HG02610 (cell line): ENCODE measurements around the gene FCSK.
"Not testable (repeated sequence)": the region's sequence is repeated elsewhere in the genome, so short reads cannot be mapped to it uniquely, and the experiment has no call there.

Experiments used
- ATAC-seq: cut with Tn5 transposase; IDR thresholded peaks from one replicate; pipeline ENCODE4 v1.9.1; 2021; ENCODE audit warnings: mild to moderate bottlenecking, moderate library complexity; ENCODE audit not compliant: unreplicated experiment

FCSK gene

DNA sequence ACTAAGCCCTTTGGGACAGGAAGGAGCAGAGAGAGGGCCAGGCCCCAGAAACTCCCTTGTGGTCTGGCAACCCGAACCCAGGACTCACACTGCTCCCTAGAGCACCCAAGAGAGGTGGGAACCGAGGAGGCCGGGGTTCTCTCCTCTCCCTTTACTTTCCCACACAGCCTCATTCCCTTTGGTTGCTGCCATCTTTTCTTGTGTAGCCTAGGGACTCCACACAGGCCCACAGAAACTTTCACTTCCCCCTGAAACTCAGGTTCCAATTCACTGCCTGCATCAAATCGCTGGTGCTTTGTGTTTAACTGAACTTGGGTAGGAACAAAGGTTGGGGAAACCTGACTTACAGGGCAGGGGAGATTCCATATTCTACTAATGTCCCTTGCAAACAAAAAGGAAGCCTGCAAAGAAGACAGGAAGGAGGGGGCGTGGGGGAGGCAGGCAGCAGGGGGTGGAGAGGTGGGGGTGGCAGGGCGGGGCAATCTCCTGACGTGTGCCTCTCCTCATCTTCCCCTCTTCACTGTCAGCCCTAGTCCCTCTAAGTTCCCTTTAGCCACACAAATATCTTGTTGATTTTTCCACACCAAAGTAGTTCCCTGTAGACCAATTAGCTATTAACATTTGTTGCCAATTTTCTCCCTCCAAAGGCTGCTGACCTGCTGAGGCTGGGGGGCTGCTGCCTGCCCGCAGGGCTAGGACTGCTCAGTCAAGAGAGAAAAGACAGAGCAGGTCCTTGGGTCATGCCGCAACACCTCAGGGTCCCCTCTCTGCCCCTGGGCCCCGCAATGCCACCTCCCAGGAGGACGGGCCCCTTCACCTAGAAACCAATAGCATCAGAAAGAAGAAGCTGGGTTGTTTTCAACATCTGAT is 23.5 kb upstream of the FCSK start:
- ATAC-seq = peak; percentile 57

DNA sequence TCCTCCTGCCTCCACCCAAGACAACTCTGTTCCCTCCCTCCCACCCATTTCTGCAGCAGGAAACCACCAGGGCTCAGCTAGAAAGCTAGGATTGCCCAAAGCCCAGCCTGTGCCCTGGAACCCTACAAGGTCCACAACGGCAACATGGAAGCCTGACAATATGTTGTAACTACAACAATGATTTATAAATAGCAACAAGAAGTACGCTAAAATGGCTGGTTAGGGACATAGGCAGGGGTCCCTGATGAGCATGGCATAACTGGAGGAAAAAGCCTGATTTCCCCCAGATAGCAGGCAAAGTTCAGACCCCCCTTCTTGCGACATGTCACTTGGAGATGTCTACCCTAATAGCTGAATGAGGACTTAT is 22.1 kb upstream of the FCSK start:
- ATAC-seq = no peak

DNA sequence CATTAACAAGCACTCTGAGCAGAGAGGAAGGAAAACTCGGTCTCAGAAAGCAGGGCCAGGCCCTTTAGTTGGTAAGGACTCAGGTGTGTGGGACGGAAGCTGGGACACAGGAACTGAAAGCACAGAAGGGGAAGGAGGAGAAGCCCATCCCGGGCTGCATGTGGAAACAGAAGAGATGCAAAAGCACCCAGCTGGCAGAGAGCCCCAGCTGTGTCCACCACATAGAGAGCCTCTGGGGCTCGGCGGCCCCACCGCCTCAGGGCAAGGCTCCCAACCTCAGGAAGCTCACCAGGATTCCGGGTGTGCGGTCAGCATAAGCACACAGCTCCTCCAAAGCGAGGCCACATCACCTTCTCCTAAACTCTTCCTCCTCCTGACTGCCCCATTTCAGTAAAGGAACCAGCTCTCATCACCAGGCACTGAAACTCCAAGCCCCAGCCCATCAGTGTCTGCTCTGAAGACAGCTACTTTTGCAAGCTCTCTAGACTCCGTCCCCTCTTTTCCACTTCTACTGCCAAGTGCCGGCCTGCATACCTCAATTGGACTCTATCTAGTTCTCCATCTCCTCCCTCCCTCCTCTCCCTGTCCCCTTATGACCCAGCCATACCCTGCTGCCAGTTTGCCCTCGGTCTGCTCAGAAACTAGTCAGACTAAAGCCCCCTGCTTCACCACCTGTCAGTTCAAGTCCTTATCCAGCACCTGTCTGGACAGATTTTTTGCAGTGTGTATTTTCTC is 21.5 kb upstream of the FCSK start:
- ATAC-seq = no peak

DNA sequence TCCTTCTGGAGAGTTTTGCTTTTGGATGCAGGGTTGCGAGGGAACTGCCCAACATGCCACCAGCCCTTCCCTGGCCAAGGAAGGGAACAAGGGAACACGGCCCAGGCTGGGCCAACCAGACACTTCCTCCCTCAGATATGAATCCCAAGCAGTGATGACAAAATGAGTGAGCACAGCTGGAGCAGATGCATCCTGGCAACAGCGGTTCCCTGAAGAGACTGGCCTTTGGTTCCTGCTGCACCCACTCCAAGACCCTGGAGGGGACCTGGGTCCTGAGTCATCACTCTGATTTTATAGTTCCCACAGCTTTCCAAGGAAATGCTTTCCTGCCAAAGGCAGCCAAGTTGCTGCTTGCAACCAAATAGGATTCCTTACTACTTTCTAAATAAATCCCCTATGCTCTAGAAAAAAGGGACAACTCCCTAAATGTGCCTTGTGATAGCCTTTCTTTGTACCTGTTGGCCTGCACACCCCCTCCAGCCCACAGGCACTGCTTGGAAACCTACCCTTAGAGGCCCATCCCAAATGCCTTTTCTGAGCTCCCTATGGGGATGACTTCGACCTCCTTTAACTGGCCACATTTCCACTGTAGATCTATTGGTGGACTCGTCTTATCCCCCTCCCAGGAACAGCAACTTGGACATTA is 20.8 kb upstream of the FCSK start:
- ATAC-seq = no peak

DNA sequence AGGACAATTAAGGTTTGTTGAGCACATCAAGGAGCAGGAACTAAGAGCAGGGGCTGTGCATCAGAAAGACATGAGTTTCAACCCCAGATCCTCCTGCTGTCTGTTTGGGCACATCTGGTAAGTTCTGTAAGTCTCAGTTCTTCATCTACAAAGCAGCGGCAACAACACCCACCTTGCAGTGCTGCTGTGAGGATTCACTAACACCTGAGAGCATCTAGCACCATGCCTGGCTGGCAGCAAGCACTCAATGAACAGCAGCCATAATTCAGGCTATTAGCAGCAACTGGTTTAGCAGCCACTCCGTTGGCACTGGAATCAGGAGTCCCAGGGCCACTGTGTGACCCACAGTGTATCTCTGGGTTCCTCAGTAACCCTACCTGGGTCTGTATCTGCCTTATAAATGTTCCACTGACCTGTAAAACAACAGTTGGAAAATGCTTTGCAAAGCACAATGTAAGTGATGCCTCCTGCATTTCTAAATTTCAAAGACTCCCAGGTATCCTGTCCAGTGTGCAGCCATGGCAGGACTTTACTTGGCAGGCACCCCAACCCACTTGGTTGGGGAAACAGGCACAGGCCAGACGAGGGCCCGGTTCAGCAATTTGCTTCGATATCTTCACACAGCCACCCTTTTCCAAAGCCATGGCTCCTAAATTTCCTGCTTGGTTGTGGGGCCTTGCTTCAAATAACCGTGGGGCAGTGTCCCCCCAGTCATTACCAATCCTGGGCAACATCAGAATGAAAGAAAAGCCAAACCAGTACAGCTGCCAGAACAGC is 19.7 kb upstream of the FCSK start:
- no peak for ATAC-seq

DNA sequence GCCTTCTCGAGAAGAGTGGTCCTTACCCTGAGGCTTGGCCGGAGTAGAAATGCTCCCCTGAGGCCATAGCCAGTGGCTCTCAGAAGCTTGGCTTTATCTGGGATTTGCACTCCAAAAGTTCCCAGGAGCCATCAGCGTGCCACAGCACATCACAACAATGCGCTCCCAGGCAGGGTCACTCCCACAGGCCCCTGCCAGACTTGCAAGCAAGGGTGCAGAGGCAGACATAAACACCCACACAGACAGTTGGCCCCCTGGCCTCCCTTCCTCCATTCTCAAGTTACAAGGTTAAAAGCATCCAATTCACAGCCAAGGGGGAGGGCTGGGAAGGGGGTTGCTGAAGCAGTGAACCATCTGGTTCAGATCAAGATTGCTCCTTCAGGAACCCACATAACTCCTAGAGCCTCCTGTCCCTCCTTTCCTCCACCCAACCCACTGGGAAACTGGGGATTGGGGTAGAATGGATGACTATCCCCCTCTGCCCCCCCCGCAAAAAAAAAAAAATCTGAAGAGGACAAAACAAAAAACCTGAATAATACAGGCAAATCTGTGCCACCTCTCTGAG is 17.3 kb upstream of the FCSK start:
- no peak for ATAC-seq

DNA sequence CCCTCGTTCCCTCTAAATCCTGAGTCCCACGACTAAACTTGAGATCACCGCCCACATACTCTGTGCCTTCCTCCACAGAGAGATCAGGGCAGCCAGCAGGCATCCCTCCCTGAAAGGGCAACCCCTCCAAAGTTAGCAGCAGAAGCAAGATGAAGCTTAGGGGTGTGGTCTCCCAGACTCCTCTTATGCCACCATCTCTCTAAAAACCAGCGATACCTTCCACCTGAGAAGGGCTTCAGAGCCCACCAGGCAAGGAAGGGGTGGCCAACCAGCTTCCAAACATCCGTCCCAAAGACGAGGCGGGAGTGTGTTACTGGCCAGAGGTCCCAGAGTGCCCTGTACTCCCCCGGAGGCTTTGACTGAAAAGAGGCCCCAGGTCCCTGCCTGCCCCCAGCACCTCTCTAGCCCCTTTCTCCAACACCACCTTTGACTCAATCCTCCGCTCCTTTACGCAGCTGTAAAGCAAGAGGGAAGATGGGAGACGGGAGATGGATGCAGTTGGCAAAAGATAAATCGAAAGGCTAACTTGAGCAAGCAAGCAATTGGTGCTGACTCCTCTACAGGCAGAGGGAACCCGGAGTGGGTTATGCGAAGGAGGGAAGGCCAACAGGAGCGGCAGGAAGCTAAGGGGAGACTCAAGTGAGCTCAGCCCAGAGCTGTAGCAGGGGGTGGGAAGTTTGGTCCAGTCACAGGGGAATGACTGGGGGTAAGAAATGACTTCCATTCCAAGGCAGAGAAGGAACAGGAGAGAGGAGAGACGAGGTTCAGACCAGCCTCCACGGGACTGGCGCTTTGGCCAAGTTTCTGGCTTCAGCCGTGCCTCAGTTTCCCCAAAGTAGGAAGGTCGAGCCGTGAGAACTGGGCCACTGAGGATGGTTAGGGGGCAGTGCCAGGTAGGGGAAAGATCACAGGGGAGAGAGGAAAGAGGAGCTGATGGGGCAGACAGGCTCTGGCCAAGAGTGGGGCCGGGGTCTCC is 16.5 kb upstream of the FCSK start:
- no peak for ATAC-seq

DNA sequence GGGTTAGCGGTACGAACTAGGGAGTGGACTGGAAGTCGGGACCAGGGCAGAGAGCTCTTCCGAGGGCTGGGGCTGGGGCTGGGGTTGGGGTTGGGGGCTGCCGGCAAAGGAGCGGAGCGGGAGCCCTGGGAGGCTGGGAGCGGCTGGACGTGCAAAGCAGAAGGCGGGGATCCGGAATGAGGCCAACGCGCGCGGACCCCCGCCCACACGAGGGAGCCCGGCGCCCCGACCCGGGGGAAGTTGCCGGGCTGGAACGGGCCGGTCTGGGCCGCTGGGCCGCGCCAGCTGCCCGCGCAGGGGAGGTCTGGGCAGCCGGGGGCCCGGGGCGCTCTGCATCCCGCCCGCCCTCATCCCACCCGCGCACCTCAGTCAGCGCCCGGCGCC is 15.8 kb upstream of the FCSK start:
- no peak for ATAC-seq

DNA sequence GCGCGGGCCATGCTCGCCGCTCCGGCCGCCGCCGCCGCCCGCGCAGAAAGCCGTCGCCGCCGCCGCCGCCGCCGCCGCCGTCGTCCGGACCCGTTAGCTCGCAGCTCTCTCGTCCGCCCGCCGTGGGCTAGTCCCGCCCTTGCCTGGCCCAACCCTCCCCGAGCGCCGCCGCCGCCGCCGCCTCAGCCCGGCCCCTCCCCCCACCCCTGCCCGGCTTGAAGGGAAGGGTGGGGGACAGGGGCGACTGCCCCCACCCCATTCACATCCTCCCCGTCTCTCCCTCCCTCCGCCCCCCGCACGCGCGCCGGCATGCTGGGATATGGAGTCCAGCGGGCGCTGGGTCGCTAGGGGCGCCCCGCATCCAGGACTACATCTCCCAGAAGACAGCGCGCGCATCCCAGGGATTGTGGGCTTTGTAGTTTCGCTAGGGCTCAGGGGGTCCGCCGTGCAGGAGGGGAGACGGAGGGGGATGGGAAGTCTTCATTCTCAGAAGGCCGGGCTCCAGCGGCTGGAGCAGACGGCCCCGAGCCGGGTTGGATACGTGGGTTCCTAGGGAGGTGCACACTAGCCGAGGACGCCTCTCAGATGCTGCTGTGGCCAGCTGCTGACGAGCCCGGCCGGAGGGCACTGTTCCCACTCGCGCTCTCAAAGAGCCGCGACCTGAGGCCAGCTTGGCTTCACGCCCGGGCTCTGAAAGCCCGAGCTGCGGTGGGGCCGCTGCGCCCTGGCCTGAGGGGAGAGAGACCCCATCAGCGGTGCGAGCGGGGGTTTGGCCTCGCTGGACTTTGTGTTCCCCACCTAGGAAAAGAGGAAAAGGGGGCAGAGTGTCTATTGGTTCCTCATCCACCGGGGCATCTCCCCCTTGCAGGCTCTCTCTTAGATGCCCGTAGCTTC is 15.2 kb upstream of the FCSK start, which contains the start of gene ST3GAL2:
TSS of gene ST3GAL2 (minus strand) at position 132 of the 894 bp plus-strand sequence. CDS start 40,570 bp downstream, outside the sequence.
- ATAC-seq = peak; percentile 85

DNA sequence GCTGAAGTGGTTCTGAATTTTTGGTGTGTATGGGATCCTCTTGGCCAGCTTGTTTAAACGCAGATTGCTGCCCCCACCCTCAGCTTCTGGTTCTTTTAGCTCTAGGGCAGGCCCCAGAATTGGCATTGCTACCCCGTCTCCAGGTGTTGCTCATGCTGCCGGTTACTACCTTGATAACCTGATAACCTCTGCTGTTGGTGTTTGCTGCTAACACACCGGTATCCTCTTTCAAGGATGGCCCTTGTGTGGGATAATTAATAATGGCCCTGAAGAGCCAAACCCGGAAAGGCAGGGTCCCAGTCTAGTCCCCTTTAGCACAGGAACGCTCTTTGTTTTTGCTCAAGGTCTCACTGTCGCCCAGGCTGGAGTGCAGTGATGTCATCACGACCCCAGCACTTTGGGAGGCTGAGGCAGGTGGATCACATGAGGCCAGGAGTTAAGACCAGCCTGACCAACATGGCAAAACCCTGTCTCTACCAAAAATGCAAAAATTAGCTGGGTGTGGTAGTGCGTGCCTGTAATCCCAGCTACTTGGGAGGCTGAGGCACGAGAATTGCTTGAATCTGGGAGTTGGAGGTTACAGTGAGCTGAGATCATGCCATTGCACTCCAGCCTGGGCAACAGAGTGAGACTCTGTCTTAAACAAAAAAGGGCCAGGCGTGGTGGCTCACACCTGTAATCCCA is 14.2 kb upstream of the FCSK start:
- no peak for ATAC-seq

DNA sequence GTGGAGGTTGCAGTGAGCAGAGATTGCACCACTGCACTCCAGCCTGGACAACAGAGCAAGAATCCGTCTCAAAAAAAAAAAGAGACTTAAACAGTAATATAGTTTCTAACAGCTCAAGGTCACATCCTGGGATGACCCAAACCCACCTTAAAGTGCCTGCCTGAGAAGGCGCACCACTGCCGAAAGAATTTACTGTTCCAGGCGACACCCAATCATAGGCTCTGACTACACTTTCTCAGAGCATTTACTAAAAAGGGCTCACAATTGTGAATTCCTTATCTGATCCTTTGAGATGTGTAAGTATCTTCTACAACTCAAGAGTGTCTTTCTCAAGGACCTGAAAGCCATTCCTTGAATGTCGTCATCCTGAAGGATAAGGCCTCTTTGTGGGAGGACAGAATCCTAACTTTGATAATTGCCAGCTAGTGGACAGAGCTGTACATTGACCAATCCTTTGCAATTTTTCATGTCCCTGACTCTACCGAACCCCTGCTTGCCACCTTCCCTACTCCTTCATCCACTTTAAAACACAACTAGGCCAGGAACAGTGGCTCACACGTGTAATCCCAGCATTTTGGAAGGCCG is 12.9 kb upstream of the FCSK start:
- no peak for ATAC-seq

DNA sequence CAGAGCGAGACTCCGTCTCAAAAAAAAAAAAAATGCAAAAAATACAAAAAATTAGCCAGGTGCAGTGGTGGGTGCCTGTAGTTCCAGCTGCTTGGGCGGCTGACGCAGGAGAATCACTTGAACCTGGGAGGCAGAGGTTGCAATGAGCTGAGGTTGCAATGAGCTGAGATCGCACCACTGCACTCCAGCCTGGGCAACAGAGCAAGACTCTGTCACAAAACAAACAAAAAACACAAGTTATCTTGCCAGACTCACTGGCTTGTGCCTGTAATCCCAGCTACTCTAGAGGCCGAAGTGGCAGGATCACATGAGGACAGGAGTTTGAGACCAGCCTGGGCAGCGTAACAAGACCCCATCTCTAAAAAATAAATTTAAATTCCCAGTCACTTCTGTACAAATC is 12.1 kb upstream of the FCSK start:
- ATAC-seq = no peak

DNA sequence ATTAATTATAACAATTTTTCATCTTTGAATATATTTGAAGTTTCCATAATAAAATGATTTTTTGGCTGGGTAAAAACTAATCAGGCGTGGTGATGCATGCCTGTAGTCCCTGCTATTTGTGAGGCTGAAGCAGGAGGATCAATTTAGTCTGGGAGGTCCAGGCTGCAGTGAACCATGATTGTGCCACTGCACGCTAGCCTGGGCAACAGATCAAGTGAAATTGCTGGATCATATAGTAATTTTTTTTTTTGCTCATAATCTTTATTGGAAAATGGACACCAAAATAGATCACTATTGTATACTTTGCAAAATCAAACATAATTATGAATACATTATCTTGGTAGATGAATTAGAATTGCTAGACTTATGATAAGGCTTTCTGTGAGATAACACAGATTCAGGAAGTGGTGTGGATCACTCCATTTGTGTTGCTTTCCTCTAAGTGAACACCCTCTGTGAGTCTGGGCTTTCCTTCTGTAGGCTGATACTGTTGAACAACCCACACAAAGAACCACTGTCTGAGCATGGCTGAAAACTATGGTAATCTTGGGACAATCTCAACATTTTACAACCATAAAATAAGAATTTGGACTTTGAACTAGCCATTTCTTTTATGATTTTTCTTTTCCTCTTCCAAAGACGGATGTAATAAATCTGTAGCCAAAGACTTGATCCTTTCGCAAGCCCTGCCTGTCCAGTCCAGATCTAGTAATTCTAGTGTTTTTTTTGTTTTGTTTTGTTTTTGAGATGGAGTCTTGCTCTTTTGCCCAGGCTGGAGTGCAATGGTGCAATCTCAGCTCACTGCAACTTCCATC is 9.9 kb upstream of the FCSK start:
- no peak for ATAC-seq

DNA sequence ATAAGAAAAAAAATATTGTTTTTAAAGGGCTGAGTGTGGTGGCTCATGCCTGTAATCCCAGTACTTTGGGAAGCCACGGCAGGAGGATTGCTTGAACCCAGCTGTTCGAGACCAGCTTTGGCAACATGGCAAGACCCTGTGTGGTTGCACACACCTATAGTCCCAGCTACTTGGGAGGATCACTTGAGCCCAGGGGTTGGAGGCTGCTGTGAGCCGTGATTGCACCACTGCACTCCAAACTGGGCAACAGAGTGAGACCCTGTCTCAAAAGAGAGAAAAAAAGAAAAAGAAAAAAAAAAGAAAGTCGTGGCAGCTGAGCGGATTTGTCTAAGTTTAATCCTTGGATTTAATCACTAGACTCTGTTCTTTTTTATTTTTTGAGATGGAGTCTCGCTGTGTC is 6.3 kb upstream of the FCSK start:
- ATAC-seq = no peak

DNA sequence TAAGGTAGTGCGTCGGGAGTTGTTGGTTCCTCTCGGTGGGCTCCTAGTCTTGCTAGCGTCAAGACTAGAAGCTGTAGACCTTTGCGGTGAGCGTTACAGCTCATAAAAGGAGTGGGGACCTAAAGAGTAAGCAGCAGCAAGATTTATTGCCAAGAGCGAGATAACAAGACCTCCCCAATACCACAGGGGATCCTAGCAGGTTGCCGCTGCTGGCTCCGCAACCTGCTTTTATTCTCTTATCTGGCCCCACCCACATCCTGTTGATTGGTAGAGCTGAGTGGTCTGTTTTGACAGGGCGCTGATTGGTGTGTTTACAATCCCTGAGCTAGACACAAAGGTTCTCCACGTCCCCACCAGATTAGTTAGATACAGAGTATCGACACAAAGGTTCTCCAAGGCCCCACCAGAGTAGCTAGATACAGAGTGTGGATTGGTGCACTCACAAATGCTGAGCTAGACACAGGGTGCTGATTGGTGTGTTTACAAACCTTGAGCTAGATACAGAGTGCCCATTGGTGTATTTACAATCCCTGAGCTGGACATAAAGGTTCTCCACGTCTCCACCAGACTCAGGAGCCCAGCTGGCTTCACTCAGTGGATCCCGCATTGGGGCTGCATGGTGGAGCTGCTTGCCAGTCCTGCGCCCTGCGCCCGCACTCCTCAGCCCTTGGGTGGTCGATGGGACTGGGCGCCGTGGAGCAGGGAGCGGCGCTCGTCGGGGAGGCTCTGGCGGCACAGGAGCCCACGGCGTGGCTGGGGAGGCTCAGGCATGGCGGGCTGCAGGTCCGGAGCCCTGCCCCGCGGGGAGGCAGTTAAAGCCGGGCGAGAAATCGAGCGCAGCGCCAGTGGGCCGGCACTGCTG is 4.0 kb upstream of the FCSK start:
- ATAC-seq = not testable (repeated sequence)

DNA sequence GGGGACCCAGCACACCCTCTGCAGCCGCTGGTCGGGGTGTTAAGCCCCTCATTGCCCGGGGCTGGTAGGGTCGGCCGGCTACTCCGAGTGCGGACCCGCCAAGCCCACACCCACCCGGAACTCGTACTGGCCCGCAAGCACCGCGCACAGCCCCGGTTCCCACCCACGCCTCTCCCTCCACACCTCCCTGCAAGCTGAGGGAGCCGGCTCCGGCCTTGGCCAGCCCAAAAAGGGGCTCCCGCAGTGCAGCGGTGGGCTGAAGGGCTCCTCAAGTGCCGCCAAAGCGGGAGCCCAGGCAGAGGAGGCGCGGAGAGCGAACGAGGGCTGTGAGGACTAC is 3.4 kb upstream of the FCSK start:
- ATAC-seq = not testable (repeated sequence)
